ENCODE results near the gene MRAP.

- TF ChIP-seq EZH2 (IDR thresholded peaks at IDR 0.05), result no peak
- no peak for TF ChIP-seq POLR2AphosphoS5 (IDR thresholded peaks at IDR 0.05; ENCODE audit: low read depth, low read length)
- no peak for TF ChIP-seq FOSL1 (IDR thresholded peaks at IDR 0.05; ENCODE audit: low read depth)
- TF ChIP-seq MAX (IDR thresholded peaks at IDR 0.05), result no peak
- TF ChIP-seq, protein P1, sequence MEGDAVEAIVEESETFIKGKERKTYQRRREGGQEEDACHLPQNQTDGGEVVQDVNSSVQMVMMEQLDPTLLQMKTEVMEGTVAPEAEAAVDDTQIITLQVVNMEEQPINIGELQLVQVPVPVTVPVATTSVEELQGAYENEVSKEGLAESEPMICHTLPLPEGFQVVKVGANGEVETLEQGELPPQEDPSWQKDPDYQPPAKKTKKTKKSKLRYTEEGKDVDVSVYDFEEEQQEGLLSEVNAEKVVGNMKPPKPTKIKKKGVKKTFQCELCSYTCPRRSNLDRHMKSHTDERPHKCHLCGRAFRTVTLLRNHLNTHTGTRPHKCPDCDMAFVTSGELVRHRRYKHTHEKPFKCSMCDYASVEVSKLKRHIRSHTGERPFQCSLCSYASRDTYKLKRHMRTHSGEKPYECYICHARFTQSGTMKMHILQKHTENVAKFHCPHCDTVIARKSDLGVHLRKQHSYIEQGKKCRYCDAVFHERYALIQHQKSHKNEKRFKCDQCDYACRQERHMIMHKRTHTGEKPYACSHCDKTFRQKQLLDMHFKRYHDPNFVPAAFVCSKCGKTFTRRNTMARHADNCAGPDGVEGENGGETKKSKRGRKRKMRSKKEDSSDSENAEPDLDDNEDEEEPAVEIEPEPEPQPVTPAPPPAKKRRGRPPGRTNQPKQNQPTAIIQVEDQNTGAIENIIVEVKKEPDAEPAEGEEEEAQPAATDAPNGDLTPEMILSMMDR (IDR thresholded peaks at IDR 0.05 in 2 of 3, conservative IDR thresholded peaks at IDR 0.05 in 1 of 3; ENCODE audit: borderline replicate concordance in 1 of 3, insufficient read depth in 1 of 3, low read depth in 2 of 3, low read length in 2 of 3), result no peak
- no peak for TF ChIP-seq POLR2A (IDR thresholded peaks at IDR 0.05; ENCODE audit: borderline replicate concordance, extremely low read depth, insufficient read depth, insufficient read length)
- TF ChIP-seq EZH2phosphoT487 (IDR thresholded peaks at IDR 0.05; ENCODE audit: borderline replicate concordance), result no peak
- TF ChIP-seq, protein P2, sequence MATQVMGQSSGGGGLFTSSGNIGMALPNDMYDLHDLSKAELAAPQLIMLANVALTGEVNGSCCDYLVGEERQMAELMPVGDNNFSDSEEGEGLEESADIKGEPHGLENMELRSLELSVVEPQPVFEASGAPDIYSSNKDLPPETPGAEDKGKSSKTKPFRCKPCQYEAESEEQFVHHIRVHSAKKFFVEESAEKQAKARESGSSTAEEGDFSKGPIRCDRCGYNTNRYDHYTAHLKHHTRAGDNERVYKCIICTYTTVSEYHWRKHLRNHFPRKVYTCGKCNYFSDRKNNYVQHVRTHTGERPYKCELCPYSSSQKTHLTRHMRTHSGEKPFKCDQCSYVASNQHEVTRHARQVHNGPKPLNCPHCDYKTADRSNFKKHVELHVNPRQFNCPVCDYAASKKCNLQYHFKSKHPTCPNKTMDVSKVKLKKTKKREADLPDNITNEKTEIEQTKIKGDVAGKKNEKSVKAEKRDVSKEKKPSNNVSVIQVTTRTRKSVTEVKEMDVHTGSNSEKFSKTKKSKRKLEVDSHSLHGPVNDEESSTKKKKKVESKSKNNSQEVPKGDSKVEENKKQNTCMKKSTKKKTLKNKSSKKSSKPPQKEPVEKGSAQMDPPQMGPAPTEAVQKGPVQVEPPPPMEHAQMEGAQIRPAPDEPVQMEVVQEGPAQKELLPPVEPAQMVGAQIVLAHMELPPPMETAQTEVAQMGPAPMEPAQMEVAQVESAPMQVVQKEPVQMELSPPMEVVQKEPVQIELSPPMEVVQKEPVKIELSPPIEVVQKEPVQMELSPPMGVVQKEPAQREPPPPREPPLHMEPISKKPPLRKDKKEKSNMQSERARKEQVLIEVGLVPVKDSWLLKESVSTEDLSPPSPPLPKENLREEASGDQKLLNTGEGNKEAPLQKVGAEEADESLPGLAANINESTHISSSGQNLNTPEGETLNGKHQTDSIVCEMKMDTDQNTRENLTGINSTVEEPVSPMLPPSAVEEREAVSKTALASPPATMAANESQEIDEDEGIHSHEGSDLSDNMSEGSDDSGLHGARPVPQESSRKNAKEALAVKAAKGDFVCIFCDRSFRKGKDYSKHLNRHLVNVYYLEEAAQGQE (IDR thresholded peaks at IDR 0.05; ENCODE audit: low read depth), result no peak
- TF ChIP-seq JUND (IDR thresholded peaks at IDR 0.05), result no peak
Observed at GRCh38 chr21:32350211-32350980, 51.7 kb downstream of the MRAP start.

All from HCT116 (cell line).